Ramos (cell line): ENCODE measurements around the gene SBK3.
"Not testable (repeated sequence)": the region's sequence is repeated elsewhere in the genome, so short reads cannot be mapped to it uniquely, and the experiment has no call there.

Experiments used
- in situ Hi-C: fragments of 300-500 bp; cut with MboI; formaldehyde crosslinking; loops from one replicate; pipeline ENCODE4 v1.14.3; 2022; ENCODE audit warnings: low sequenced_read_pairs; ENCODE audit not compliant: unreplicated experiment

Gene SBK3

DNA sequence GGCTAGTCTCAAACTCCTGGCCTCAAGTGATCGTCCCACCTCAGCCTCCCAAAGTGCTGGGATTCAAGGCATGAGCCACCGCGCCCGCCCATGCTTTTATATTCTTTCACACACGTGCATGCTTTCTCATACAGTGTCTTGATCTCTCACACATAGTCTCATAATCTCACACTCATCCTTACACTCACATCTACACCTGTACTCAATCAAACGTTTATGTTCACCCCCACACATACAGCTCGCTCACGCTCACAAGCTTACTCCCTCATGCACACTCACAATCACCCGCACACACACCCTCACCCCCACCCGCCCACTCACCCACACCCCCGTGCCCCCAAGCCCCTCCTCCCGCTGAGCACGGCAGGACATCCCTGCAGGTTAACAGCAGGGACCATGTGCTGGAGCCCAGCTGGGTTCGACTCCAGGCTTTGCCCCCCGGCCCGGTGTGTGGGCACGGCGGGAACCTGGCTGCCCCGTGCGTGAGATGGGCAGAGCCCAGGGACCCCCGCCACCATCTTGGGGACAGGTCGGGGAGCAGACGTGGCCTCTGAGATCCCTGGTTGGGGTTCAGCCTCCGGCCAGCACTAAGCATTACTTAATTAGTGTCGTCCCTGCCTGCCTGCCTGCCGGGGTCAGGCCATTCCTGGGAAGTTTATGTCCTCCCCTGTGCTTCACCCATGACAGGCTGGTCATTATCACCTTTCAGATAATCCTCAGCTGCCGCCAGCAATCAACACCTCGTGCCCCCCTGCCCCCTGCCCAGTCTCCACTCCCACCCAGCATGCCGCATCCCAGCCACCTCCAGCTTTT is 19.8 kb downstream of the SBK3 start:
- in situ Hi-C loops, result no loop called here

DNA sequence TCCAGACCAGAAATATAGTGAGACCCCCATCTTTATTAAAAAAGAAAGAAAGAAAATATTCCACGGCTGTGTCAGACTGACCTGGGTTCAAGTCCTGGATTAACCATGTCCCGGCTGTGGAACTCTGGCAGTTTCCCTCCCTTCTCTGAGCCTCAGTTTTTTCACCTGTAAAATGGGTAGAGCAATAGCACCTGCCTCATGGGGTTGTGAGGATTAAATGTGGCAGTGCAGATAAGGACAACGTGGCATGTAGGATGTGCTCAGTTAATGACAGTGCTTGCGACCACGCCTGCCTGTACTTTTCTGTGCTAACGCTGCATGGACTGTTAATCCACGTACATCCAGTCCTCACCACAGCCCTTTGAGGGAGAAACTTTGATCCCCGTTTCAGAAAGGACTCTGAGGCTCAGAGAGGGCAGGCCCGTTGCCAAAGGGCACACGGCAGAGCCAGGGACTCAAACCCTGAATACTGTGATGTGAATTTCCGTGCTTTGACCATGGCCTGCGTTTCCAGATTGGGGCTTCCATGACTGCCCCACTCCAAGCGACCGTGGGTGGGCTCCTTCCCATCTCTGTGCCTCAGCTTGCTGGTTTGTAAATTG is 24.6 kb downstream of the SBK3 start:
- in situ Hi-C loops, result no loop called here

DNA sequence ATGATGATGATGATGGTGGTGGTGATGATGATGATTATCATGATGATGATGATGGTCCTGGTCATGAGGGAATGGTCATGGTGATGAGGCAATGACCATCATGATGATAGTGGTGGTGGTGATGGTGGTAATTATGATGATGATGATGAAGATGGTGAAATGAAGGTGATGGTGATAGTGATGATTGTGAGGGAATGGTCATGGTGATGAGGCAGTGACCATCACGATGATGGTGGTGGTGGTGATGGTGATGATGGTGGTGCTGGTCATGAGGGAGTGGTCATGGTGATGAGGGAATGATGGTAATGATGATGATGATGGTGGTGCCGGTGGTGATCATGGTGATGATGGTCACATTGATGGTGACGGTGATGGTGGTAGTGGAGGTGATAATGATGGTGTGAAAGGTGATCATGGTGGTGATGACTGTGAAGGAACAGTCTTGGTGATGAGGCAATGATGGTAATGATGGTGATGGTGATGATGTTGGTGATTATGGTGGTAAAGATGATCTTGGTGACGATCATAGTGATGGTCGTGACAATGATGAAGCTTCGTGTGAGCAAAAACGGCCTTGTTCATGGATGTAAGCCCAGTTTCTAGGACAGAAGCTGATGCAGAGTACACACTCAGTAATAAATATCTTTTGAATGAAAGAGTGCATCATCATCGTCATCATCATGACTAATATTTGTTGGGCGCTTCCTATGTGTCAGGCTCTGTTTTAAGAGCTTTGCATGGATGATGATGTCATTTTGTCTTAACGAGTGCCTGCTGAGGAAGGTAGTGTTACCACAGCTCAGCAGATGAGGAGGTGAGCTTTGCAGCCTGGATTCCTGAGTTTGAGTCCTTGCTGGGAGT is 25.7 kb downstream of the SBK3 start:
- in situ Hi-C loops, result loop anchor here (5.0 to 10.0 kb wide), 2 partner anchors 108 to 285 kb away; no protein-coding TSS in a partner anchor

GRCh38 chr19:55516878-55517620 is 28.3 kb downstream of the SBK3 start:
- in situ Hi-C loops, result loop anchor here (5.0 to 10.0 kb wide), 2 partner anchors 110 to 288 kb away; no protein-coding TSS in a partner anchor

DNA sequence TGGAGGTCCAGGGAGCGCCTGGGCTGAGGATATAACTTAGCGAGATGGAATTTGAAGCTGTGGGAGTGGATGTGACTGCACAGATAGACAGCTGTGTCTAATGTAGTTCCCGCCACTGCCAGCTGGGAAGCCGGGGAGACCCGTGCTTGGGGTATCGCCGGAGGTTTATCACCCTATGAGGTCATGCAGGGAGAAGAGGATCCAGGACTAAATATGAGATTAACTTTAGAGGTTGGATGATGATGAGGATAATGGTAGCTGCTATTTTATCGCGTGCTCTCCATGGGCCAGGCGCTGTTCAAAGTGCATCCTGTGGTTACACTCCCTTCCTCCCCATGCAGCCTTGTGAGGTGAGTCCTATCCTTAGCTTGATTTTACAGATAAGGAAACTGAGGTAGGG is 37.2 kb downstream of the SBK3 start:
- in situ Hi-C loops, result no loop called here

- in situ Hi-C loops, result no loop called here
Observed at GRCh38 chr19:55504981-55505380, 40.4 kb downstream of the SBK3 start.

DNA sequence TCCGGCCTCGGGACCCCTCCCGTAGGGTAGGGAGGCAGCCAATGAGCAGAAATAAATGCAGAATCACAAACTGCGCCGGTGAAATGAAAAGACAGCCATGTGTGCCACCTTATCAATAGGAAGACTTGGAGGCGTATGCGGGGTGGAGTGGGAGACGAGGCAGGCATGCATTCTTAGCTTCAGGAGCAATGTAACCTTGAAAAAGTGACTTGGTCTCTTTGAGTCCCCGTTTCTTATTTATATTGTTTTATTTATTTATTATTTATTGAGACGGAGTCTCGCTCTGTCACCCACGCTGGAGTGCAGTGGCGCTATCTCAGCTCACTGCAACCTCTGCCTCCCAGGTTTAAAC is 41.1 kb downstream of the SBK3 start:
- in situ Hi-C loops, result no loop called here

DNA sequence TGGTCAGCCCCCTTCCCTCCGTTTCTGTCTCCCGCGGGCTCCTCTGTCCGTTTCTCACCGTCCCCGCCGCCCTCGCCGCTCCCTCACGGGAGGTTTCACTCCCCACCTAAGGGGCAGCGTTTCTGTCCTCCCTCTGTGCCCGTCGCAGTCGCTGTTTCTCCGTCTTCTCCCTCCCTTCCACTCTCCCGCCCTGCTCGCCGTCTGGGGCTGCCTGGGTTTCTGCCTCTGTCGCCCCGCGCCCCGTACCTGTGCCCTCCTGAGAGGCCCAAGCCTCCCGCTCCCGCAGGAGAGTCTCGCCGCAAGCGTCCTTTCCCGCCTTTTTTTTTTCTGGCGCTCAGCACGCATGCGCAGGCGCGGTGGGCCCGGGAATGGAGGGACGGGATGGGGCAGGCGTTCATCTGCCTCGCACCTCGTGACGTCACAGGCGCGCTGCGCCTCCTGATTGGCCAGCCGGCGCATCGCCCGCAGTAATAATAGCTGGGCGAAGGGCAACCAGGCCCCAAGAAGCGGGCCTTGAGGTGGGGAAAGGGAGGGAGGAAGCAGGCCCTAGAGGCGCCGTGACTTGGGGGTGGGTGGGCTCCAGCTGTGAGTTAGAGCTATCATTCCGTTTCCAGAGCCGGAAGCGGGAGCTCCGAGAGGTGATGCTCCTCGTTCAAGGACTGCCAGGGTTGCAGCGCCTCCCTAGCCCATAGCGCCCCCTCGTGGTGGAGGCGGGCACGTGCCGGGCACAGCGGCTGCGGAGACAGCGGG is 41.7 kb downstream of the SBK3 start:
- in situ Hi-C loops, result no loop called here

- in situ Hi-C loops, result no loop called here
Observed at GRCh38 chr19:55503157-55503501, 42.2 kb downstream of the SBK3 start.

- in situ Hi-C loops, result no loop called here
Observed at GRCh38 chr19:55502197-55502952, 43.0 kb downstream of the SBK3 start.

- in situ Hi-C loops, result no loop called here
Observed at GRCh38 chr19:55500368-55500952, 44.9 kb downstream of the SBK3 start.

- in situ Hi-C loops, result no loop called here
Observed at GRCh38 chr19:55498246-55498840, 47.0 kb downstream of the SBK3 start.

GRCh38 chr19:55497763-55498162 is 47.6 kb downstream of the SBK3 start:
- in situ Hi-C loops, result no loop called here

DNA sequence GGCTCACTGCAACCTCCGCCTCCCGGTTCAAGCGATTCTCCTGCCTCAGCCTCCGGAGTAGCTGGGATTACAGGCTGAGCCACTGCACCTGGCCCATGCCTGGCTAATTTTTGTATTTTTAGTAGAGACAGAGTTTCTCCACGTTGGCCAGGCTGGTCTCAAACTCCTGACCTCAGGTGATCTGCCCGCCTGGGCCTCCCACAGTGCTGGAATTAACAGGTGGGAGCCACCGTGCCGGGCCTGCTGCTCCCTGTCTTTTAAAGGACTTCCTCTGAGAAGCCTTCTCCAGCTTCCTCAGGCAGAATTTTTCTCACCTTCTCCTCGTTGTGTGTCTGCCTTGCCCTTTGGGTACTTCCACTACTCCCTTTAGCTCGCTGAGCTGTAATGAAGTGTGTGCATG is 48.5 kb downstream of the SBK3 start:
- in situ Hi-C loops, result not testable (repeated sequence)

- in situ Hi-C loops, result no loop called here
Observed at GRCh38 chr19:55495646-55496349, 49.5 kb downstream of the SBK3 start.

GRCh38 chr19:55494172-55494761 is 51.1 kb downstream of the SBK3 start:
- in situ Hi-C loops, result no loop called here

DNA sequence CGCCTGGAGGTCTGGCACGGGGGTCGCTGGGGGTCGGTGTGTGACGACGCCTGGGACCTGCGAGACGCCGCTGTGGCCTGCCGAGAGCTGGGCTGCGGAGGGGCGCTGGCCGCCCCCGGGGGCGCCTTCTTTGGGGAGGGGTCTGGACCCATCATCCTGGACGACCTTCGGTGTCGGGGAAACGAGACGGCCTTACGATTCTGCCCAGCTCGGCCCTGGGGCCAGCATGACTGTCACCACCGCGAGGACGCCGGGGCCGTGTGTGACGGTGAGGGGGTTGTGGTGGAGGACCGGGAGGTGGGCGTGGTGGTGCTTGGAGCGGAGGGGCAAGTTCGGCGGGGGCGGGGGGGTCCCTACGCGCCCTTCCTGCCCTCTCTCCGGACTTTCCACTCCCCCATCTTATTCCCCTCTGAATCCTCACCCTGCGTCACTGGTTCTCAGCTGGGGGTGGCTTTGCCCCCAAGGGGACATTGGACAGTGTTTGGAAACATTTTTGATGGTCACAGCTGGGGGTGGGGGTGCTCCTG is 51.6 kb downstream of the SBK3 start:
- in situ Hi-C loops, result no loop called here
